PC-9 (cell line): Measurements from ENCODE around the gene SUPT3H. TPM values are rescaled to one million over a fixed set of nuclear protein-coding genes. Genes with fewer than 3 reads are reported as not detected.

Experiments
- BruUV-seq: library from RNA; stranded (reverse); fragments of 400-500 nt; replicated peaks from 2 replicates; lab custom pipeline; 2021; lab: Mats Ljungman, UMichigan
- CTCF ChIA-PET: fragments of 300-600 bp; sonication (Branson Sonifier 250); formaldehyde crosslinking; loops from one replicate; lab custom pipeline; 2022; ENCODE audit warnings: antibody characterized with exemption; lab: Charles Lee
- POLR2A ChIA-PET: fragments of 300-600 bp; sonication (Branson Sonifier 250); formaldehyde crosslinking; loops from one replicate; lab custom pipeline; 2022; ENCODE audit warnings: antibody characterized with exemption; ENCODE audit not compliant: unreplicated experiment; lab: Charles Lee
- DNase-seq, 2 experiments: peaks; one replicate each; pipeline versions ENCODE4 v3.0.0 to v3.0.0-alpha.2; 2015 to 2022; ENCODE audit warnings: mixed read lengths in 1 of 2
- H2AFZ ChIP-seq: fragments of 200-600 bp; sonication (generic); 2 replicates; pipeline ENCODE4 v1.8.1; 2017; ENCODE audit warnings: antibody characterized with exemption
- H3F3A ChIP-seq: fragments of 200-600 bp; sonication (generic); 2 replicates; pipeline ENCODE4 v1.8.1; 2017; ENCODE audit warnings: antibody characterized with exemption, mild to moderate bottlenecking, low read depth; ENCODE audit not compliant: insufficient read depth
- H3K27ac ChIP-seq: fragments of 200-600 bp; sonication (generic); 2 replicates; pipeline ENCODE4 v1.6.1; 2016; ENCODE audit warnings: mixed run types
- H3K27me3 ChIP-seq: fragments of 200-600 bp; sonication (generic); 2 replicates; pipeline ENCODE4 v1.6.1; 2016; ENCODE audit warnings: low read depth, mixed run types; ENCODE audit not compliant: insufficient read depth
- H3K36me3 ChIP-seq: fragments of 200-600 bp; sonication (generic); 2 replicates; pipeline ENCODE4 v1.6.1; 2016; ENCODE audit warnings: low read depth, mixed run types
- H3K4me1 ChIP-seq: fragments of 200-600 bp; sonication (generic); replicated peaks from 2 replicates; pipeline ENCODE4 v1.6.1; 2016; ENCODE audit warnings: mixed run types; ENCODE audit not compliant: insufficient read depth
- H3K4me2 ChIP-seq: fragments of 200-600 bp; sonication (generic); 2 replicates; pipeline ENCODE4 v1.6.1; 2017; ENCODE audit warnings: mixed run types
- H3K4me3 ChIP-seq: fragments of 200-600 bp; sonication (generic); 2 replicates; pipeline ENCODE4 v1.6.1; 2016; ENCODE audit warnings: mixed run types
- H3K79me2 ChIP-seq: fragments of 200-600 bp; sonication (generic); 2 replicates; pipeline ENCODE4 v1.6.1; 2017; ENCODE audit warnings: low read depth, mixed run types
- H3K9me2 ChIP-seq: fragments of 200-600 bp; sonication (generic); 2 replicates; pipeline ENCODE4 v1.8.1; 2017; ENCODE audit warnings: mild to moderate bottlenecking; ENCODE audit not compliant: insufficient read depth
- H3K9me3 ChIP-seq: fragments of 200-600 bp; sonication (generic); 2 replicates; pipeline ENCODE4 v1.8.1; 2016; ENCODE audit warnings: low read depth; ENCODE audit not compliant: insufficient read depth
- H4K20me1 ChIP-seq: fragments of 200-600 bp; sonication (generic); 2 replicates; pipeline ENCODE4 v1.8.1; 2017; ENCODE audit not compliant: insufficient read depth
- CTCF ChIP-seq: fragments of 200-600 bp; sonication (generic); conservative IDR thresholded peaks from 2 replicates; pipeline ENCODE4 v1.6.1; 2017; ENCODE audit warnings: mixed run types, antibody characterized with exemption, mild to moderate bottlenecking, moderate library complexity
- EZH2 ChIP-seq: fragments of 200-600 bp; sonication (generic); IDR thresholded peaks from 2 replicates; pipeline ENCODE4 v1.8.0; 2017; ENCODE audit warnings: antibody characterized with exemption, low read depth
- intact Hi-C: fragments of 100-400 bp; cut with micrococcal nuclease; formaldehyde crosslinking; loops from one replicate; pipeline ENCODE4 v1.10.0; 2022; ENCODE audit not compliant: unreplicated experiment
- total RNA-seq: library from RNA; stranded (reverse); gene quantifications from 2 replicates; pipeline ENCODE4 v1.2.3, GENCODE V29; 2021

Gene SUPT3H
- total RNA-seq, 1 experiment from 2014 or later: 9.2 TPM

GRCh38 chr6:45327956-45328522 is 49.7 kb downstream of the SUPT3H start, which contains the start of gene RUNX2:
RUNX2 (plus strand) TSS chr6:45328330; CDS start chr6:45328727, 397 bp downstream.
- BruUV-seq: no TSS peak
- no peaks in the 10 kb centered on the region for H4K20me1 ChIP-seq
- no peaks in the 10 kb centered on the region for H3K4me1 ChIP-seq
- no peak within 1 kb of the TSS for H3K4me2 ChIP-seq
- ChIA-PET CTCF (no interaction called here), POLR2A (no interaction called here)
- H3K9me2 ChIP-seq: peaks cover 3% of the 10 kb centered on the region; the same call in 1 of the 2 replicates
- no peak within 1 kb of the TSS for H2AFZ ChIP-seq
- no peaks in the 10 kb centered on the region for H3K9me3 ChIP-seq
- H3K4me3 ChIP-seq: no peak within 1 kb of the TSS
- no peaks in the 10 kb centered on the region for H3F3A ChIP-seq
- intact Hi-C loops: no loop called here
- H3K27ac ChIP-seq: no peak within 1 kb of the TSS
- H3K79me2 ChIP-seq: no peaks in the 10 kb centered on the region
- no peak for DNase-seq
- no peak for TF ChIP-seq CTCF
- TF ChIP-seq EZH2: no peak
- no peaks in the 10 kb centered on the region for H3K36me3 ChIP-seq
- H3K27me3 ChIP-seq: no peaks in the 10 kb centered on the region

GRCh38 chr6:45326698-45327417 is 50.9 kb downstream of the SUPT3H start:
- Histone ChIP-seq H2AFZ (no peak overlapping the region), H3F3A (no peaks in the 10 kb centered on the region), H3K4me1 (no peaks in the 10 kb centered on the region), H4K20me1 (no peaks in the 10 kb centered on the region), H3K27me3 (no peaks in the 10 kb centered on the region), H3K4me2 (no peak overlapping the region), H3K9me3 (no peaks in the 10 kb centered on the region), H3K9me2 (peaks cover 3% of the 10 kb centered on the region; the same call in 1 of the 2 replicates), H3K79me2 (no peaks in the 10 kb centered on the region), H3K27ac (no peak overlapping the region), H3K36me3 (no peaks in the 10 kb centered on the region), H3K4me3 (no peak overlapping the region)
- intact Hi-C loops: no loop called here
- ChIA-PET POLR2A (interaction anchor here (0.6 kb wide), 2 partner anchors 468 to 803 kb away, joined by 3 read pairs; no protein-coding TSS in a partner anchor), CTCF (no interaction called here)
- no TSS peak for BruUV-seq
- no peak for DNase-seq
- TF ChIP-seq CTCF (no peak), EZH2 (no peak)

DNA sequence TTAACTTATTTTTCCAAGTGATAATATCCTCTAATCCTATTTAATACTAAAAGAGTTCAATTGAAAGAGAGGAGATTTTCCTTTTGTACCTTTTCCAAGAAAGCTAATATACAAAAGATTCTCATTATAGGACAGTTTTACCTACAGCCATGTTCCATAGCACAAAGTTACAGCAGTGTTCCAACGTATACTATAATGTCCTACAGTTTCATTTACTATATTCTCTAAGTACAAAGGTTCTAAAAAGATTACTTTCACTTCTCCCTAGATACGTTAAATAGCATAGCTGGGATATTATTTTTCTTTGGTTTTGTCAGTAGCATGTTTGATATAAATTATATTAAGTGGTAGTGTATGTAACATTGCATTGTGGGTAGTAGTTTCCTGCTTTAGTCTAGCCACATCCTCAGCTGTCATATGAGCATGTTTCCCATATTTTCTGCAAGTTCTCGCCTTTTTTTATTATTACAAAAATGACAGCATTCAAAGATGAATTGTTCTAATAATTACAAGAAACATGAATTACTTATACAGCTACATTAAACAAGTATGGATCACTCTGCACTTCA is 54.0 kb downstream of the SUPT3H start:
- Histone ChIP-seq H3K27ac (no peak overlapping the region), H3K9me3 (no peaks in the 10 kb centered on the region), H4K20me1 (no peaks in the 10 kb centered on the region), H3K79me2 (no peaks in the 10 kb centered on the region), H3K27me3 (no peaks in the 10 kb centered on the region), H3K4me2 (no peak overlapping the region), H3K4me3 (no peak overlapping the region), H2AFZ (no peak overlapping the region), H3F3A (no peaks in the 10 kb centered on the region; the same call in 1 of the 2 replicates), H3K4me1 (no peaks in the 10 kb centered on the region), H3K9me2 (peaks cover 3% of the 10 kb centered on the region; the same call in 1 of the 2 replicates), H3K36me3 (no peaks in the 10 kb centered on the region)
- intact Hi-C loops: no loop called here
- ChIA-PET POLR2A (no interaction called here), CTCF (no interaction called here)
- no peak for DNase-seq
- TF ChIP-seq CTCF: no peak
- TF ChIP-seq EZH2: no peak
- no TSS peak for BruUV-seq
